Measurements from ENCODE around the gene ABHD12B. TPM values are rescaled to one million over a fixed set of nuclear protein-coding genes. Genes with fewer than 3 reads are reported as not detected.

The ABHD12B gene
- total and polyA plus RNA-seq, 2 experiments from 2014 or later, result 9.0 to 52.8 TPM

- TF ChIP-seq REST (IDR thresholded peaks at IDR 0.05; ENCODE audit: unreplicated experiment) (no peak), EZH2 (IDR thresholded peaks at IDR 0.05; ENCODE audit: low read depth, unreplicated experiment) (no peak)
Observed at GRCh38 chr14:50947446-50947845, 75.6 kb downstream of the ABHD12B start (continued).

- Histone ChIP-seq H3K79me2 (replicated peaks; ENCODE audit: insufficient read depth) (no peaks in the 10 kb centered on the region), H3K4me1 (ENCODE audit: insufficient read depth) (peaks cover 8% of the 10 kb centered on the region), H3K4me3 (no peak overlapping the region), H4K20me1 (replicated peaks; ENCODE audit: insufficient read depth) (no peaks in the 10 kb centered on the region), H3K36me3 (ENCODE audit: insufficient read depth) (no peaks in the 10 kb centered on the region), H3K27ac (ENCODE audit: low read depth) (no peak overlapping the region), H2AFZ (no peak overlapping the region), H3K4me2 (no peak overlapping the region), H3K27me3 (ENCODE audit: insufficient read depth) (peaks cover 8% of the 10 kb centered on the region; the same call in 1 of the 2 replicates), H3F3A (replicated peaks; ENCODE audit: low read depth) (0 out of 2 replicates have a peak, but pooled peaks cover 5% of the 10 kb centered on the region), H3K9me2 (ENCODE audit: insufficient read depth) (no peaks in the 10 kb centered on the region; the same call in 1 of the 2 replicates)
- H3K27me3 Mint-ChIP-seq (ENCODE audit: insufficient read depth, low read depth, poor library complexity), result peaks cover 7% of the 10 kb centered on the region
- H3K4me1 Mint-ChIP-seq, result peaks cover 10% of the 10 kb centered on the region
- H3K4me3 Mint-ChIP-seq, result no peak overlapping the region
- H3K36me3 Mint-ChIP-seq (ENCODE audit: low read depth), result no peaks in the 10 kb centered on the region
- H3K9me3 Mint-ChIP-seq, result no peaks in the 10 kb centered on the region; the same call in 2 of the 3 replicates
- ATAC-seq, result no peak
- DNase-seq (ENCODE audit: low spot score), result no peak
- no peak overlapping the region for H3K27ac Mint-ChIP-seq
- no peak for TF ChIP-seq EZH2 (IDR thresholded peaks at IDR 0.05; ENCODE audit: low read depth, unreplicated experiment)
- TF ChIP-seq EZH2phosphoT487 (IDR thresholded peaks at IDR 0.05; ENCODE audit: unreplicated experiment), result no peak
- TF ChIP-seq ETS1 (IDR thresholded peaks at IDR 0.05), result no peak
- no peak for TF ChIP-seq POLR2AphosphoS5 (IDR thresholded peaks at IDR 0.05; ENCODE audit: low read depth)
- TF ChIP-seq, protein P1, sequence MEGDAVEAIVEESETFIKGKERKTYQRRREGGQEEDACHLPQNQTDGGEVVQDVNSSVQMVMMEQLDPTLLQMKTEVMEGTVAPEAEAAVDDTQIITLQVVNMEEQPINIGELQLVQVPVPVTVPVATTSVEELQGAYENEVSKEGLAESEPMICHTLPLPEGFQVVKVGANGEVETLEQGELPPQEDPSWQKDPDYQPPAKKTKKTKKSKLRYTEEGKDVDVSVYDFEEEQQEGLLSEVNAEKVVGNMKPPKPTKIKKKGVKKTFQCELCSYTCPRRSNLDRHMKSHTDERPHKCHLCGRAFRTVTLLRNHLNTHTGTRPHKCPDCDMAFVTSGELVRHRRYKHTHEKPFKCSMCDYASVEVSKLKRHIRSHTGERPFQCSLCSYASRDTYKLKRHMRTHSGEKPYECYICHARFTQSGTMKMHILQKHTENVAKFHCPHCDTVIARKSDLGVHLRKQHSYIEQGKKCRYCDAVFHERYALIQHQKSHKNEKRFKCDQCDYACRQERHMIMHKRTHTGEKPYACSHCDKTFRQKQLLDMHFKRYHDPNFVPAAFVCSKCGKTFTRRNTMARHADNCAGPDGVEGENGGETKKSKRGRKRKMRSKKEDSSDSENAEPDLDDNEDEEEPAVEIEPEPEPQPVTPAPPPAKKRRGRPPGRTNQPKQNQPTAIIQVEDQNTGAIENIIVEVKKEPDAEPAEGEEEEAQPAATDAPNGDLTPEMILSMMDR (conservative IDR thresholded peaks at IDR 0.05; ENCODE audit: low read depth in 2 of 2), result no peak
- no peak for TF ChIP-seq ZNF331 (CRISPR knock-in tag; IDR thresholded peaks at IDR 0.05; ENCODE audit: low read depth)
- TF ChIP-seq ZNF462 (CRISPR knock-in tag; IDR thresholded peaks at IDR 0.05), result no peak
- TF ChIP-seq JUNB (IDR thresholded peaks at IDR 0.05; ENCODE audit: unreplicated experiment), result no peak
- TF ChIP-seq STAT1 (IDR thresholded peaks at IDR 0.05; ENCODE audit: unreplicated experiment), result no peak
- no peak for TF ChIP-seq CREB1 (CRISPR knock-in tag; IDR thresholded peaks at IDR 0.05; ENCODE audit: low read depth)
- TF ChIP-seq NANOG (IDR thresholded peaks at IDR 0.05; ENCODE audit: borderline replicate concordance), result no peak
- no peak for TF ChIP-seq ZNF114 (CRISPR knock-in tag; IDR thresholded peaks at IDR 0.05)
Observed at GRCh38 chr14:50948205-50948604, 76.4 kb downstream of the ABHD12B start.

Measured in GM23338 (cell line).